Stimulated activated effector memory CD8-positive, alpha-beta T cell treated with anti-CD3 and anti-CD28 coated beads, Interleukin-12 subunit alpha, Interleukin-12 subunit beta, amount 100 ng/mL, for 72 hours (primary cell): Measurements from ENCODE around the gene GAS6.

Experiments
- ATAC-seq: fragments of 150-1000 bp; cut with Tn5 transposase; 2 replicates; pipeline ENCODE4 v1.10.0; 2021
- DNase-seq, 2 donors: peaks; one replicate each; pipeline ENCODE4 v3.0.0; 2021 to 2022; ENCODE audit warnings: low spot score in 2 of 2
- H3K27ac Mint-ChIP-seq: one replicate; pipeline ENCODE4 v1.8.0; 2022; ENCODE audit warnings: mild to moderate bottlenecking, mixed read lengths
- H3K36me3 Mint-ChIP-seq: one replicate; pipeline ENCODE4 v1.8.0; 2022; ENCODE audit warnings: mild to moderate bottlenecking, mixed read lengths
- H3K4me1 Mint-ChIP-seq: one replicate; pipeline ENCODE4 v1.8.0; 2022; ENCODE audit warnings: mixed read lengths
- H3K4me3 Mint-ChIP-seq: one replicate; pipeline ENCODE4 v1.8.0; 2022; ENCODE audit warnings: mild to moderate bottlenecking, mixed read lengths
- H3K9me3 Mint-ChIP-seq: one replicate; pipeline ENCODE4 v1.8.0; 2022; ENCODE audit warnings: mixed read lengths

Gene GAS6

DNA sequence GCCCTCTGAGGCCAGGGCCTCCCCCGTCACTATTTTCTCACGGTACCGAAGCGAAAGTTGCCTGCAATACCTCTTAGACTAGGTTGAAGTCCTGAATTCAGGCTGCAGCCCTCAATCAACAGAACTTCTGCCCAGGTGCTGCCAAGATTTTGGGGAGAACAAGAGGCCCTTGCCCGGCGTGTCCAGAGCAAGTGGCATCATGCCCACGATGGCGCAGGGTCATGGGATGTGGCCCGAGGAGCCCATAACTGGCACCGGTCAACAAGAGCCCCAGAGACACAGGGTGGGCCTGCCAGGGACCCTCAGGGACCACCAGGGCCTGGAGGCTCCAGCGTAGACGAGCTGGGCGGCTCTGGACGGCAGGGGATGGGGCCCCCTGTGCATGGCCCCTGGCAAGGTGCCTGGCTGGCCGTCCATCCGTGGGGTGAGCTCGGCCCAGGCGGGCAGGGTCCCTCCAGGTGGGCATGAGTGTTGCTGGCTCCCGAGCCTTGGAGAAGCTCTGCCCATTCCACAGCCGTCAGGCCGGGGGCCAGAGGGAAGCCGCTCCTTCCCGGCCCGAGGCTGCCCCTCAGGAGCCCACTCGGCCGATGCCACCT is 45.1 kb downstream of the GAS6 start:
- Mint-ChIP-seq H3K4me1 (peaks cover 25% of the 10 kb centered on the region), H3K27ac (no peak overlapping the region), H3K36me3 (peaks cover 7% of the 10 kb centered on the region), H3K9me3 (no peaks in the 10 kb centered on the region), H3K4me3 (no peak overlapping the region)
- no peak for ATAC-seq
- no peak for DNase-seq

DNA sequence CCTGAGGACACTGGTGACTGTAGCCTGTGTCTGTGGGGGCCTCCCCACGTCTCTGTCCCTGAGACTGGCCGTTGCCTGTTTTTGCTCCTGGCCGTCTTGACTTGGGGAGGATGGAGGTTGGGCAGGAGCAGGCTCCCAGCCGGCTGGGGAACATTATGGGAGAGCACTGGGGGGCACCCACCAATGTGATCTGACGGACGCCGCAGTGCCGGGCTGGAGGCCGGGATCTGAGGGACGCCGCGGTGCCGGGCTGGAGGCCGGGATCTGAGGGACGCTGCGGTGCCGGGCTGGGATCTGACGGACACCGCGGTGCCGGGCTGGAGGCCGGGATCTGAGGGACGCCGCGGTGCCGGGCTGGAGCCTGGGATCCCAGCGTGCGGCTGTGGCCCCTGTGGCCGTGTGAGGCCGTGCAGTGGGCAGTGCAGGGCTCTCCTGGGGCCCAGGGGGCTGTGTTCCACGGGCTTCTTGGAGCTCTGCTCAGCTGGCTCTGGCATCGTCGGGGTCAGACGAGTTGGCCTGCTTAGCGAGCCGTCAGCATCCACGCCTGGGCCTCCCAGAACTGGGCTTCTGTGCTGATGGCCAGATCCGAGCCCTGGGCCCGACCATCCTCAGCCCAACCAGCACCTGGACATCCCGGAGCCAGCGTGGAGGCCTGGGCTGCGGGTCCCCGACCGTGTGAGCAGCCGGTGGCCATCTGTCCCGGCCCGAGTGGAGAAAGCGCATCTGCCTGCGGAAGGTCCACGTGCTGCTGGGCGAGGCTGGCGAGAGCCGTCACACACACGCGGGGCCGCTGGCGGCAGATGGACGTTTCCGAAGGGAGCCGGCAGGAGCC is 45.8 kb downstream of the GAS6 start:
- no peak for ATAC-seq
- no peak for DNase-seq
- peaks cover 25% of the 10 kb centered on the region for H3K4me1 Mint-ChIP-seq
- H3K36me3 Mint-ChIP-seq: peaks cover 7% of the 10 kb centered on the region
- H3K27ac Mint-ChIP-seq: no peak overlapping the region
- H3K4me3 Mint-ChIP-seq: peak overlapping the region; percentile 77
- no peaks in the 10 kb centered on the region for H3K9me3 Mint-ChIP-seq

GRCh38 chr13:113816946-113817859 is 46.7 kb downstream of the GAS6 start:
- Mint-ChIP-seq H3K9me3 (no peaks in the 10 kb centered on the region), H3K27ac (no peak overlapping the region), H3K4me3 (peak overlapping the region; percentile 77), H3K36me3 (peaks cover 7% of the 10 kb centered on the region), H3K4me1 (peaks cover 25% of the 10 kb centered on the region)
- peak; percentile 71 to 88 for DNase-seq
- ATAC-seq: peak; percentile 77

- Mint-ChIP-seq H3K9me3 (no peaks in the 10 kb centered on the region), H3K4me3 (peak overlapping the region; percentile 77), H3K4me1 (peaks cover 25% of the 10 kb centered on the region), H3K27ac (peak overlapping the region; percentile 80), H3K36me3 (peaks cover 7% of the 10 kb centered on the region)
- DNase-seq: peak in 1 of 2 donors; percentile 53
- no peak for ATAC-seq
These were observed 47.5 kb downstream of the GAS6 start for GRCh38 chr13:113816254-113816929.

GRCh38 chr13:113815151-113816058 is 48.5 kb downstream of the GAS6 start:
- Mint-ChIP-seq H3K36me3 (peaks cover 7% of the 10 kb centered on the region), H3K4me1 (peaks cover 25% of the 10 kb centered on the region), H3K27ac (peak overlapping the region; percentile 80), H3K9me3 (no peaks in the 10 kb centered on the region), H3K4me3 (peak overlapping the region; percentile 77)
- DNase-seq (peak in 1 of 2 donors; percentile 58), ATAC-seq (peak; percentile 33)

DNA sequence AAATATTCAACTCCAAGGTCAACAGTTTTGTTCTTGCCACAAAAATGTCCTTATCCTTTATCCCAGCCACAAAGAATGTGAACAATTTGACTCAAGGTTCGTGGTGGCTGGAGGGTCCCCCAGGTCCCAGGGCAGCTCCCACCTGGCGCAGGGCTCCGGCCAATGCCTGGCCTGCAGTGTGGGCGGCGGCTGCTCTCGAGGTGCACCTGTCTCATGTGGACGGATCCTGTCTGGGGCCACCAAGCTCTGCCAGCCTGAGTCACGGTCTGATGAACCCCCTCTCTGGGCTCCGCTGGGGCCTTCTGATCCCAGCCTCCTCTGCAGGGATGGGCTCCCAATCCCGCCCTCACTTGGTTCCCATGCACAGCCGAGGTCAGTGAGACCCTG is 49.4 kb downstream of the GAS6 start:
- peaks cover 25% of the 10 kb centered on the region for H3K4me1 Mint-ChIP-seq
- no peaks in the 10 kb centered on the region for H3K9me3 Mint-ChIP-seq
- H3K27ac Mint-ChIP-seq: no peak overlapping the region
- DNase-seq (no peak), ATAC-seq (no peak)
- peaks cover 7% of the 10 kb centered on the region for H3K36me3 Mint-ChIP-seq
- no peak overlapping the region for H3K4me3 Mint-ChIP-seq

DNA sequence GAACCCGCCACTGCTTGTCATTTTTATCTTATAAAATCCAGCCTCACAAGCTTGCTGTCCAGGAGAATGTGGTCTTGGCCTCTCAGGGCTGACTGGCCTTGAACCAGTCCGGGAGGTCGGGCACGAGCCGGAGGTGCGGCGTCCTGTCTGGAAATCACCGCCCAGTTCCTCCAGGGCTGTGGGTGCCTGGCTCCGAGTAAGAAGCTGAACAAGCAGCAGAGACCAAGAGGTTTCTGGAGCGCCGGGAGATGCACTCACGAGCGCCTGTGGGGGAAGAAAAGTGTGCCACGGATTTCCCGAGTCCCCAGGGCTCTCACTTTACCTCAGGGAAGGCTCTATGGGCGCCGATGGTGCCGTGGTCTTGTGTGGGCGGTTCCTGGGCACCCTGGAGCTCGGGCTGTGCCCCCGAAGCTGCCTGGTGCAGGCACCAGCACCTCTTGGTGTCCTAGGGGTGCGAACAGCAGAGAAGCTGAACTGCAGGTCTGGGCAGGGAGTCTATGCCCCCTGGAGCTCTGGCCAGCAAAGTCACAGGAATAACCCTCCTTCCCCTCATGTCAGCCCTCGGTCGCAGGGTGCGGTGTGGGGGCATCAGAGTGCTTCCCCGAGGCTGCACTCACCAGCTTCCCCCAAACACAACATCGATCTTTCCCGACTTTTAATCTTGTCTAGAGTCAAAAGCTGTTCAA is 50.0 kb downstream of the GAS6 start:
- H3K4me3 Mint-ChIP-seq: no peak overlapping the region
- H3K4me1 Mint-ChIP-seq: peaks cover 25% of the 10 kb centered on the region
- H3K36me3 Mint-ChIP-seq: peaks cover 7% of the 10 kb centered on the region
- ATAC-seq (no peak), DNase-seq (no peak)
- H3K9me3 Mint-ChIP-seq: no peaks in the 10 kb centered on the region
- no peak overlapping the region for H3K27ac Mint-ChIP-seq

DNA sequence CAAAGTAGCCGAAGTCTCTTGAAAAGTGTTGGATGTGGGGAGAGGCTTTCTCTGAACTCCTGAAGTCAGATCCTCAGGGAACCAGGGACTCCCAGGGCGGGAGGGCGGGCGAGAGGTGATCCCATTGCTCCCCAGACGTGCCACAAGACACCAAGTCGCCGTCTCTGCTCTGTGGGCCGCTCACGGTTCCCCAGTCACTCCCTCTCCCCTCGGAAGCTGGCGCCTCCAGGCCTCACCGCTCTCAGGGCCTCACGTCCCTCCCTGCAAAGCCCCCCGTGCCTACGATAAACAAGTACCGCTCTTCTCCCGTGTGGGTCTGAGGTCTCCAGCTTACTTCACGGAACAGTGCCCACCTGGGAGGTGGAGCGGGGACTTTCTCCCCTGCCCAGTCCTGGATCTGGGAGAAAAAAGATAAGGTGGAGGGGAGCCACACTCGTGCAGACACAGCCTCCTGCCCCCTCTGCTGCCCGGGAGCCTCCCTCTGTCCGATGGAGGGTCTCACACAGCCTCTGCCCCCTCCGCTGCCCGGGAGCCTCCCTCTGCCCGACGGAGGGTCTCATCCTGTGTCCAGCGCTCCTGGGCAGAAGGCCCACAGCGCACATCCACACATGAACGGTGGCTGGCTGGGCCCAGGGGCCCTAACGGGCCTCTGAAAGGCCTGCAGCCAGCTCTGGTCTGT is 50.7 kb downstream of the GAS6 start:
- Mint-ChIP-seq H3K36me3 (peaks cover 13% of the 10 kb centered on the region), H3K9me3 (no peaks in the 10 kb centered on the region), H3K27ac (no peak overlapping the region), H3K4me3 (no peak overlapping the region), H3K4me1 (peaks cover 25% of the 10 kb centered on the region)
- no peak for DNase-seq
- no peak for ATAC-seq

- Mint-ChIP-seq H3K4me1 (peaks cover 26% of the 10 kb centered on the region), H3K4me3 (no peak overlapping the region), H3K27ac (no peak overlapping the region), H3K9me3 (peaks cover 3% of the 10 kb centered on the region), H3K36me3 (peaks cover 9% of the 10 kb centered on the region)
- ATAC-seq (no peak), DNase-seq (no peak)
These were observed 51.5 kb downstream of the GAS6 start for GRCh38 chr13:113812178-113813040.

- H3K36me3 Mint-ChIP-seq: peaks cover 6% of the 10 kb centered on the region
- no peak for DNase-seq
- H3K9me3 Mint-ChIP-seq: peaks cover 3% of the 10 kb centered on the region
- H3K27ac Mint-ChIP-seq: no peak overlapping the region
- no peak overlapping the region for H3K4me3 Mint-ChIP-seq
- no peak for ATAC-seq
- H3K4me1 Mint-ChIP-seq: peaks cover 15% of the 10 kb centered on the region
These were observed 52.6 kb downstream of the GAS6 start for GRCh38 chr13:113811081-113811928.

DNA sequence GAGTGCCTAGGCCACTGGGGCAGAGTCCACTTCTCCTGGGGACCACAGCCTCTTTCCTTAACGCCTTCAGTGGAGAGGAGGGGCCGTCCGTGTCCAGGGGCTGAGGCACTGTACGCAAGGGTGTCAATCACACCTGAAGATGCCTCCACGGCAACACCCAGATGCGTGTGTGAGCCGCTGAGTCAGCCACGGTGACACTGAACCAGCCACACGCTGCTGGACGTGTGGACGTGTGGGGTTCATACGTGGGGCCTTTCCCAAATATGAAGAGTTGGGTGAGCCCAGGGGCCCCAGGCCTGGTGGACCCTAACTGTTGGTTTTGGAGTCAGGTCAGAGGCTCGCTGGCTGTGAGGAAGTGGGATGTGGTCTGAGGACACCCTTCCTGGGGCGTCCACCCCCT is 53.2 kb downstream of the GAS6 start:
- H3K9me3 Mint-ChIP-seq: peaks cover 3% of the 10 kb centered on the region
- peak overlapping the region; percentile 35 for H3K27ac Mint-ChIP-seq
- H3K4me3 Mint-ChIP-seq: no peak overlapping the region
- peaks cover 9% of the 10 kb centered on the region for H3K4me1 Mint-ChIP-seq
- DNase-seq (no peak), ATAC-seq (no peak)
- H3K36me3 Mint-ChIP-seq: peaks cover 6% of the 10 kb centered on the region

DNA sequence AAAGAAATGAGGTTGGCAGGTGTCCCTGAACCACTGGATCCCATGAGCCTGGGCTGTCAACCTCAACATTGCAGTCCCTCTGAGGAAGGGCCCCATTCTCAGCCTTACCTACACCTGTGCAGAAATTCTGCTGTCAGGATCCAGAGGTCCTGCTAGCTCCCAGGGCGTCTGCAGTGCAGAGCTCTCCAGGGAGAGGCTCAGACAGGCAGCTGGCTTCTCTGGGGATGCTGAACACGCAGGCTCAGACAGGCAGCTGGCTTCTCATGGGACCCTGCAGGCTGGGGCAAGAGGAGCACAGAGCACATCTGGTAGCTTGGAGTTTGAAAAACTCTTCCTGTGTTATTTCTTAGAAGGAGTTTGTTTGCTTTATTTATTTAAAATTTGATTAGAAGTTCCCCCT is 53.9 kb downstream of the GAS6 start:
- DNase-seq (no peak), ATAC-seq (no peak)
- peak overlapping the region; percentile 35 for H3K27ac Mint-ChIP-seq
- H3K4me3 Mint-ChIP-seq: no peak overlapping the region
- H3K4me1 Mint-ChIP-seq: peaks cover 5% of the 10 kb centered on the region
- H3K36me3 Mint-ChIP-seq: peaks cover 6% of the 10 kb centered on the region
- peaks cover 3% of the 10 kb centered on the region for H3K9me3 Mint-ChIP-seq
